NT2/D1 (cell line): ENCODE data around the gene UNC13C.

Experiments
- SUZ12 ChIP-seq: IDR thresholded peaks from 2 replicates; pipeline ENCODE4 v1.6.1; 2011; ENCODE audit not compliant: insufficient read length, insufficient read depth; ENCODE audit errors: extremely low read depth
- YY1 ChIP-seq: IDR thresholded peaks from 2 replicates; pipeline ENCODE4 v1.6.1; 2011; ENCODE audit not compliant: insufficient read length, insufficient read depth
- ZNF274 ChIP-seq: IDR thresholded peaks from 2 replicates; pipeline ENCODE4 v1.6.1; 2011; ENCODE audit warnings: mild to moderate bottlenecking, low read depth, low read length

DNA sequence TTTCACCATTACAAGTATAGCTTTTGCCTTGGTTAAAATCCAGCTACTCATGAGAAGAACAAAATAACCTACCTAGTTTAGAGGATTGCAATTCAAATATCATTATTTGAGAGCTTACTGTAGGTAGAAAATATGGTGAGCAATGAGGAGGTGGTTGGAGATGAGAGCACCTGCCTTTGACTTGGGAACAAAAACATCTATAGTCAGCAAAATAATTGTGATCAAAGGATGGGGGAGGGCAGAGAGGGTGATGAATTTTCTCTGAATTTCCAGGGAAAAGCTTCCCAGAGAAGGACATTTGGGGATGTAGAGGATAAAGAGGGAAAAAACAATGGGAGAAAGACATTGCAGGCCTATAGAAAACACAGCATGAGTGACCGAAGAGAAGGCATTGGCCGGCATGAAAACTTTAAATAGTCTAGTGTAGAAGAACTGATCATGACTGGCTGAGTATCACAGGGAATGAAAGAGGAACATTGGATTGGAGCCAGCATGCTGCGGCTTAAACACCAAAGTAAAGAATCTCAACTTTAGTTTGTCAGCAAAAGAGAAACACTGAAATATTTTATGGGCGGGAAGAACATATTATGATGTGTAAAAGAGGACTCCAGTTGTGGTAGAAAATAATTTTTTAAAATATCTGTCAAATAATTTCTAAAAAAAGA is 581.3 kb downstream of the UNC13C start:
- no peak for TF ChIP-seq ZNF274
- no peak for TF ChIP-seq SUZ12
- TF ChIP-seq YY1 = no peak
